Measurements from ENCODE around the gene RNF31.

RNF31 gene

DNA sequence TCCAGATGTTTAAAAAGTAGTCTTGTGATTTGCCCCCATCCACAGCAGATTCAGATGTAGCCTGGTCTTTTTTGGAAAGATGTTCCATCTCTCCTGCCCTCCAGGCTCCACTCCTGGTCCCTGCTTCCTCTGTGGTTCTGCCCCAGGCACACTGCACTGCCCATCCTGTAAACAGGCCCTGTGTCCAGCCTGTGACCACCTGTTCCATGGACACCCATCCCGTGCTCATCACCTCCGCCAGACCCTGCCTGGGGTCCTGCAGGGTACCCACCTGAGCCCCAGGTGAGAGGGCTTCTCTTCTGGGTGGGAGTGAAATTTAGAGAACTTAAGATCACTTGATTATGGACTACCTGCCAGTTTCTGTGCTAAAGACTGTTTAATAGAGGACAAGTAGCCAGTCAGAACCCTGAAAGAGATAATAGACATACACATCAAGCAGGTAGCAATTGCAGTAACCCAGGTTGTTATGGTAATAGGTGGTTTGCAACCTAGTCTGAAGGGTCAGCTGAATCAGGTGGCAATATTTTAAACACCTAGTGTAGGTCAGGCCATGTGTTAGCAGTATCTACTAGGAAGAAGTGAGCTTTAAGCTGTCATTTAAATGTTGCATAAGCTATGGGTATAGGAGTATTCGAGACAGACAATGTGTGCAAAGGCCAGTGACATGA, 2.1 kb downstream of the RNF31 start:
- no peak for ATAC-seq
- no peak for TF ChIP-seq BACH2 (CRISPR knock-in tag; IDR thresholded peaks at IDR 0.05; ENCODE audit: borderline replicate concordance)
- no peak for TF ChIP-seq ZC3H10 (CRISPR knock-in tag; IDR thresholded peaks at IDR 0.05)
- TF ChIP-seq GLIS3 (CRISPR knock-in tag; IDR thresholded peaks at IDR 0.05): no peak
- no peak for TF ChIP-seq ESRRG (CRISPR knock-in tag; IDR thresholded peaks at IDR 0.05)
- TF ChIP-seq POU6F1 (CRISPR knock-in tag; IDR thresholded peaks at IDR 0.05; ENCODE audit: borderline replicate concordance, low read depth): no peak
- no peak for TF ChIP-seq CSRNP3 (CRISPR knock-in tag; IDR thresholded peaks at IDR 0.05)
- TF ChIP-seq ISL1 (CRISPR knock-in tag; IDR thresholded peaks at IDR 0.05): no peak
- TF ChIP-seq, protein P1, sequence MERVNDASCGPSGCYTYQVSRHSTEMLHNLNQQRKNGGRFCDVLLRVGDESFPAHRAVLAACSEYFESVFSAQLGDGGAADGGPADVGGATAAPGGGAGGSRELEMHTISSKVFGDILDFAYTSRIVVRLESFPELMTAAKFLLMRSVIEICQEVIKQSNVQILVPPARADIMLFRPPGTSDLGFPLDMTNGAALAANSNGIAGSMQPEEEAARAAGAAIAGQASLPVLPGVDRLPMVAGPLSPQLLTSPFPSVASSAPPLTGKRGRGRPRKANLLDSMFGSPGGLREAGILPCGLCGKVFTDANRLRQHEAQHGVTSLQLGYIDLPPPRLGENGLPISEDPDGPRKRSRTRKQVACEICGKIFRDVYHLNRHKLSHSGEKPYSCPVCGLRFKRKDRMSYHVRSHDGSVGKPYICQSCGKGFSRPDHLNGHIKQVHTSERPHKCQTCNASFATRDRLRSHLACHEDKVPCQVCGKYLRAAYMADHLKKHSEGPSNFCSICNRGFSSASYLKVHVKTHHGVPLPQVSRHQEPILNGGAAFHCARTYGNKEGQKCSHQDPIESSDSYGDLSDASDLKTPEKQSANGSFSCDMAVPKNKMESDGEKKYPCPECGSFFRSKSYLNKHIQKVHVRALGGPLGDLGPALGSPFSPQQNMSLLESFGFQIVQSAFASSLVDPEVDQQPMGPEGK (CRISPR knock-in tag; IDR thresholded peaks at IDR 0.05; ENCODE audit: borderline replicate concordance): no peak
- no peak for TF ChIP-seq ZNF565 (CRISPR knock-in tag; conservative IDR thresholded peaks at IDR 0.05; ENCODE audit: low read depth)
- TF ChIP-seq ARNTL (CRISPR knock-in tag; IDR thresholded peaks at IDR 0.05; ENCODE audit: borderline replicate concordance, low read depth): no peak
- no peak for TF ChIP-seq ZNF8 (CRISPR knock-in tag; IDR thresholded peaks at IDR 0.05)
- no peak for TF ChIP-seq TOX (CRISPR knock-in tag; IDR thresholded peaks at IDR 0.05; ENCODE audit: borderline replicate concordance)
- TF ChIP-seq, protein P2, sequence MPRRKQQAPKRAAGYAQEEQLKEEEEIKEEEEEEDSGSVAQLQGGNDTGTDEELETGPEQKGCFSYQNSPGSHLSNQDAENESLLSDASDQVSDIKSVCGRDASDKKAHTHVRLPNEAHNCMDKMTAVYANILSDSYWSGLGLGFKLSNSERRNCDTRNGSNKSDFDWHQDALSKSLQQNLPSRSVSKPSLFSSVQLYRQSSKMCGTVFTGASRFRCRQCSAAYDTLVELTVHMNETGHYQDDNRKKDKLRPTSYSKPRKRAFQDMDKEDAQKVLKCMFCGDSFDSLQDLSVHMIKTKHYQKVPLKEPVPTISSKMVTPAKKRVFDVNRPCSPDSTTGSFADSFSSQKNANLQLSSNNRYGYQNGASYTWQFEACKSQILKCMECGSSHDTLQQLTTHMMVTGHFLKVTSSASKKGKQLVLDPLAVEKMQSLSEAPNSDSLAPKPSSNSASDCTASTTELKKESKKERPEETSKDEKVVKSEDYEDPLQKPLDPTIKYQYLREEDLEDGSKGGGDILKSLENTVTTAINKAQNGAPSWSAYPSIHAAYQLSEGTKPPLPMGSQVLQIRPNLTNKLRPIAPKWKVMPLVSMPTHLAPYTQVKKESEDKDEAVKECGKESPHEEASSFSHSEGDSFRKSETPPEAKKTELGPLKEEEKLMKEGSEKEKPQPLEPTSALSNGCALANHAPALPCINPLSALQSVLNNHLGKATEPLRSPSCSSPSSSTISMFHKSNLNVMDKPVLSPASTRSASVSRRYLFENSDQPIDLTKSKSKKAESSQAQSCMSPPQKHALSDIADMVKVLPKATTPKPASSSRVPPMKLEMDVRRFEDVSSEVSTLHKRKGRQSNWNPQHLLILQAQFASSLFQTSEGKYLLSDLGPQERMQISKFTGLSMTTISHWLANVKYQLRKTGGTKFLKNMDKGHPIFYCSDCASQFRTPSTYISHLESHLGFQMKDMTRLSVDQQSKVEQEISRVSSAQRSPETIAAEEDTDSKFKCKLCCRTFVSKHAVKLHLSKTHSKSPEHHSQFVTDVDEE (CRISPR knock-in tag; IDR thresholded peaks at IDR 0.05): no peak
- TF ChIP-seq CSDC2 (CRISPR knock-in tag; IDR thresholded peaks at IDR 0.05): no peak
- TF ChIP-seq PPARA (CRISPR knock-in tag; IDR thresholded peaks at IDR 0.05; ENCODE audit: borderline replicate concordance): no peak
- no peak for TF ChIP-seq SNAI2 (CRISPR knock-in tag; IDR thresholded peaks at IDR 0.05)
- TF ChIP-seq TCF4 (CRISPR knock-in tag; IDR thresholded peaks at IDR 0.05; ENCODE audit: borderline replicate concordance): no peak
- TF ChIP-seq ZFP3 (CRISPR knock-in tag; IDR thresholded peaks at IDR 0.05): no peak
- TF ChIP-seq CREB5 (CRISPR knock-in tag; IDR thresholded peaks at IDR 0.05; ENCODE audit: low read depth): no peak

DNA sequence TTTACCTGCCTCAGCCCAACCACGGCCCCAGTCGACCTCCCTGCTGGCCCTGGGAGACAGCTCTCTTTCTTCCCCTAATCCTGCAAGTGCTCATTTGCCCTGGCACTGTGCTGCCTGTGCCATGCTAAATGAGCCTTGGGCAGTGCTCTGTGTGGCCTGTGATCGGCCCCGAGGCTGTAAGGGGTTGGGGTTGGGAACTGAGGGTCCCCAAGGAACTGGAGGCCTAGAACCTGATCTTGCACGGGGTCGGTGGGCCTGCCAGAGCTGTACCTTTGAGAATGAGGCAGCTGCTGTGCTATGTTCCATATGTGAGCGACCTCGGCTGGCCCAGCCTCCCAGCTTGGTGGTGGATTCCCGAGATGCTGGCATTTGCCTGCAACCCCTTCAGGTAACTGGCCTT, 2.8 kb downstream of the RNF31 start:
- TF ChIP-seq ESRRG (CRISPR knock-in tag; IDR thresholded peaks at IDR 0.05) (no peak), ARNTL (CRISPR knock-in tag; IDR thresholded peaks at IDR 0.05; ENCODE audit: borderline replicate concordance, low read depth) (no peak), ISL1 (CRISPR knock-in tag; IDR thresholded peaks at IDR 0.05) (no peak)
- ATAC-seq: no peak

- no peak for ATAC-seq
- TF ChIP-seq RARB (CRISPR knock-in tag; IDR thresholded peaks at IDR 0.05) (no peak), ZFP3 (CRISPR knock-in tag; IDR thresholded peaks at IDR 0.05) (no peak), ESRRG (CRISPR knock-in tag; IDR thresholded peaks at IDR 0.05) (no peak), CSRNP3 (CRISPR knock-in tag; IDR thresholded peaks at IDR 0.05) (no peak), ZNF70 (CRISPR knock-in tag; IDR thresholded peaks at IDR 0.05) (no peak), TCF4 (CRISPR knock-in tag; IDR thresholded peaks at IDR 0.05; ENCODE audit: borderline replicate concordance) (no peak), SNAI2 (CRISPR knock-in tag; IDR thresholded peaks at IDR 0.05) (no peak), ZNF565 (CRISPR knock-in tag; conservative IDR thresholded peaks at IDR 0.05; ENCODE audit: low read depth) (no peak), CSDC2 (CRISPR knock-in tag; IDR thresholded peaks at IDR 0.05) (no peak), TOX (CRISPR knock-in tag; IDR thresholded peaks at IDR 0.05; ENCODE audit: borderline replicate concordance) (no peak), GLIS3 (CRISPR knock-in tag; IDR thresholded peaks at IDR 0.05) (no peak), CREB5 (CRISPR knock-in tag; IDR thresholded peaks at IDR 0.05; ENCODE audit: low read depth) (no peak), ZNF8 (CRISPR knock-in tag; IDR thresholded peaks at IDR 0.05) (no peak)
- TF ChIP-seq, protein P2 (CRISPR knock-in tag; IDR thresholded peaks at IDR 0.05): no peak
Measured at GRCh38 chr14:24150567-24150966, 3.3 kb downstream of the RNF31 start.
